ENCODE data around the gene VWA3B. TPM values are rescaled to one million over a fixed set of nuclear protein-coding genes. Genes with fewer than 3 reads are reported as not detected.

Gene VWA3B
- total and polyA plus RNA-seq, 4 donors = 3.5 to 29.2 (median 11.2) TPM

DNA sequence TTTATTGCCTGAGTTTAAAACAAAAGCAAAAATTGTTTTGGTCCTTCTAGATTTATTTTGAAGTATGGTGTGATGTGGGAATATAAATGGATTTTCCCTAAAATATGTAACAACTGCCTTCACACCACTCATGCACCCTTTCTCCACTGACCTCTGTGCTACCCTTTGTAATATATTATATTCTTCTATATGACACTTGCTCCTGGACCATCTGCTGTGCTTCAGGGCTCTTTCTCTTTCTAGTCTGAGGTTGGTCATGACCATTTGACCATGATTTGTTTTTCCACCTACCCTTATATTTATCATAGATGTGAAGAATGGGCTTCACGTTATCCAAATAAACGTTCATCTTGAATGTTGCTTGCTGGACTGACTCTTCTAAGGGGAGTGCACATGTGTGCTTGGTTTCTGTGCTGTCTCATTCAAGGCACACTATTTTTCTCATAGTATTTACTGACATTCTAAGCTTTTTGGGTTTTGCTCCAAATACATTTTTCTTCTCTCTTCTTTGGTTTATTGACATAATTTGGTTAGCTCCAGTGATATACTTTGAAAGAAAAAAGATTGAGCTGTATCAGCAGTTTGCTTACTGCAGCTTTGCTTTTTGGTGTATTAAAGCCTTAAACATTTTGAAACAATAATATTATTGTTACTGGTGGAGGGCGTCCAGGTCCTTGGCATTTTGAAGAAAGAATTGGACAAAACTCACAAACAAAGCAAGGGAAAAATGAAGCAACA is 61.8 kb downstream of the VWA3B start:
- H3K27ac ChIP-seq (ENCODE audit: low read depth in 1 of 2, low read length in 1 of 2) = no peak overlapping the region
- ATAC-seq (ENCODE audit: insufficient read depth, low FRiP score) = no peak
- DNase-seq = peak in 1 of 3 donors; percentile 18
- H3K9me3 ChIP-seq (ENCODE audit: control insufficient read depth in 4 of 4, insufficient read depth in 3 of 4, low read length in 3 of 4) = peaks cover 0 to 4% (median 0%) of the 10 kb centered on the region in 4 donors
- peak overlapping the region in 1 of 2 donors; percentile 8 for H3K9ac ChIP-seq (ENCODE audit: insufficient read depth in 1 of 2, low read length in 2 of 2)
- H3K36me3 ChIP-seq (ENCODE audit: control insufficient read depth in 4 of 4, insufficient read depth in 4 of 4, low read length in 4 of 4) = no peaks in the 10 kb centered on the region
- peaks cover 0 to 6% (median 0%) of the 10 kb centered on the region in 5 donors for H3K4me1 ChIP-seq (ENCODE audit: control insufficient read depth in 5 of 5, insufficient read depth in 5 of 5, low read length in 5 of 5)
- no peaks in the 10 kb centered on the region for H3K27me3 ChIP-seq (ENCODE audit: control insufficient read depth in 3 of 3, insufficient read depth in 3 of 3, low read length in 2 of 3)
- TF ChIP-seq CTCF (IDR thresholded peaks at IDR 0.05; ENCODE audit: control extremely low read depth, extremely low read depth) = no peak
- H3K4me3 ChIP-seq = no peak overlapping the region
- 59 to 69% methylated on average over 3 of the region's 3 CpGs for WGBS, 2 donors

- Histone ChIP-seq H3K9me3 (ENCODE audit: control insufficient read depth in 4 of 4, insufficient read depth in 3 of 4, low read length in 3 of 4) (peaks cover 0 to 4% (median 0%) of the 10 kb centered on the region in 4 donors), H3K36me3 (ENCODE audit: control insufficient read depth in 4 of 4, insufficient read depth in 4 of 4, low read length in 4 of 4) (no peaks in the 10 kb centered on the region), H3K9ac (ENCODE audit: insufficient read depth in 1 of 2, low read length in 2 of 2) (peak overlapping the region in 1 of 2 donors; percentile 8), H3K4me1 (ENCODE audit: control insufficient read depth in 5 of 5, insufficient read depth in 5 of 5, low read length in 5 of 5) (peaks cover 0 to 6% (median 0%) of the 10 kb centered on the region in 5 donors), H3K27me3 (ENCODE audit: control insufficient read depth in 3 of 3, insufficient read depth in 3 of 3, low read length in 2 of 3) (no peaks in the 10 kb centered on the region), H3K27ac (ENCODE audit: low read depth in 1 of 2, low read length in 1 of 2) (no peak overlapping the region), H3K4me3 (no peak overlapping the region)
- ATAC-seq (ENCODE audit: insufficient read depth, low FRiP score) (no peak), DNase-seq (peak; percentile 45 to 85 (median 73))
- 38 to 52% methylated on average over 4 of the region's 4 CpGs for WGBS, 2 donors
- TF ChIP-seq CTCF (IDR thresholded peaks at IDR 0.05; ENCODE audit: control extremely low read depth, extremely low read depth) = no peak
These were observed 62.3 kb downstream of the VWA3B start for GRCh38 chr2:98149333-98149697.

DNA sequence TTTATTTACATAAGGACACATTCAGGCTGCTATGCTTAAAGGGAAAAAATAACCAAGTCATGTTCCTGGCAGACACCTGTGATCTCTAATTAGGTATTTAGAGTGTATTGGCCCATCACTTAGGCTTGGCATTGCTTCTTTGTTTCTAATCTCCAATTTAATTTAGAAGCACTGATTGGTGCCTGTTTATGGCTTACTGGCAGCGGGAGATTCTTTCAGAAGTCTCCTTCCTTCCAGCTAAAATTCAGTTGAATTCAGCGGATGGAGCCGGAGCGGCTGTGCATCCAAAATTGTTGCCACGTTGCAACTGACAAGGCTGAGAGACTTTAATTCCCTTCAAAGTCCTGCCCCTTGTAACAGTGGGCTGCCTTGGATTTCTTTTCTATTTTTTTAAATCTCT is 66.5 kb downstream of the VWA3B start:
- DNase-seq = no peak
- no peak for TF ChIP-seq CTCF (IDR thresholded peaks at IDR 0.05; ENCODE audit: control extremely low read depth, extremely low read depth)
- Histone ChIP-seq H3K4me3 (no peak overlapping the region), H3K27ac (ENCODE audit: low read depth in 1 of 2, low read length in 1 of 2) (peak overlapping the region in 1 of 2 donors; percentile 75), H3K27me3 (ENCODE audit: control insufficient read depth in 3 of 3, insufficient read depth in 3 of 3, low read length in 2 of 3) (no peaks in the 10 kb centered on the region), H3K4me1 (ENCODE audit: control insufficient read depth in 5 of 5, insufficient read depth in 5 of 5, low read length in 5 of 5) (peaks cover 0 to 11% (median 0%) of the 10 kb centered on the region in 5 donors), H3K9ac (ENCODE audit: insufficient read depth in 1 of 2, low read length in 2 of 2) (no peak overlapping the region), H3K9me3 (ENCODE audit: control insufficient read depth in 4 of 4, insufficient read depth in 3 of 4, low read length in 3 of 4) (no peaks in the 10 kb centered on the region), H3K36me3 (ENCODE audit: control insufficient read depth in 4 of 4, insufficient read depth in 4 of 4, low read length in 4 of 4) (no peaks in the 10 kb centered on the region)
- WGBS, 2 donors = 89 to 93% methylated on average over 5 of the region's 5 CpGs
- no peak for ATAC-seq (ENCODE audit: insufficient read depth, low FRiP score)
